RWPE1 (cell line): Measurements from ENCODE around the gene NACC2.
A peak's percentile ranks its signal among the peaks of the same experiment; 100 is the strongest.

Experiments used
- CTCF ChIA-PET: fragments of 350-600 bp; sonication (Branson Sonifier 250); formaldehyde crosslinking; extraction: SDS; loops from one replicate; lab custom pipeline; 2021; lab: Yijun Ruan, JAX
- POLR2A ChIA-PET: fragments of 400-600 bp; formaldehyde crosslinking; extraction: SDS; loops from one replicate; lab custom pipeline; 2020; ENCODE audit warnings: antibody characterized with exemption; ENCODE audit not compliant: low non-redundant PET; lab: Yijun Ruan, JAX
- DNase-seq: peaks from one replicate; pipeline ENCODE4 v3.0.0; 2012; ENCODE audit warnings: low spot score
- H3K27ac ChIP-seq: fragments of 450-650 bp; 2 replicates; pipeline ENCODE4 v1.5.1; 2017
- CTCF ChIP-seq: fragments of 450-650 bp; conservative IDR thresholded peaks from 2 replicates; pipeline ENCODE4 v1.5.1; 2017; ENCODE audit warnings: low read depth, mild to moderate bottlenecking

The NACC2 gene

GRCh38 chr9:136098844-136099243 is 3.8 kb upstream of the NACC2 start:
- CTCF ChIA-PET, result interaction anchor here (1.2 kb wide), 1 partner anchor 9 kb away, joined by 6 read pairs; no protein-coding TSS in a partner anchor
- H3K27ac ChIP-seq, result peak overlapping the region; percentile 7; the same call in 1 of the 2 replicates
- no peak for TF ChIP-seq CTCF
- no peak for DNase-seq
- POLR2A ChIA-PET, result interaction anchor here (0.8 kb wide), 1 partner anchor 18 kb away, joined by 3 read pairs; no protein-coding TSS in a partner anchor

GRCh38 chr9:136098210-136098609 is 3.1 kb upstream of the NACC2 start:
- ChIA-PET CTCF (interaction anchor here (0.6 to 1.2 kb wide), 2 partner anchors 8 to 24 kb away, joined by 3 to 6 read pairs; no protein-coding TSS in a partner anchor), POLR2A (interaction anchor here (0.8 kb wide), 1 partner anchor 18 kb away, joined by 3 read pairs; no protein-coding TSS in a partner anchor)
- H3K27ac ChIP-seq, result no peak overlapping the region
- no peak for TF ChIP-seq CTCF
- no peak for DNase-seq

- H3K27ac ChIP-seq, result peak overlapping the region; percentile 87
- POLR2A ChIA-PET, result interaction anchor here (1.4 kb wide), 2 partner anchors 12 to 21 kb away, joined by 4 to 9 read pairs; partner anchors contain the start of gene TMEM250
These were observed 1.5 kb upstream of the NACC2 start for GRCh38 chr9:136096505-136097001.

GRCh38 chr9:136093995-136094881 is 851 bp downstream of the NACC2 start:
- POLR2A ChIA-PET, result interaction anchor here (1.7 kb wide), 1 partner anchor 13 kb away, joined by 6 read pairs; no protein-coding TSS in a partner anchor
- peak; percentile 81 for DNase-seq
- CTCF ChIA-PET, result interaction anchor here (0.5 to 1.6 kb wide), 6 partner anchors 11 to 1312 kb away, joined by 3 to 7 read pairs (median 3); no protein-coding TSS in a partner anchor
- no peak for TF ChIP-seq CTCF
- H3K27ac ChIP-seq, result peak overlapping the region; percentile 87

More at GRCh38 chr9:136096505-136097001, 1.5 kb upstream of the NACC2 start:
- DNase-seq, result no peak
- no peak for TF ChIP-seq CTCF
- CTCF ChIA-PET, result interaction anchor here (0.6 to 1.9 kb wide), 7 partner anchors 12 to 1273 kb away, joined by 3 to 7 read pairs (median 6); no protein-coding TSS in a partner anchor

- ChIA-PET POLR2A (interaction anchor here (1.7 kb wide), 1 partner anchor 13 kb away, joined by 6 read pairs; no protein-coding TSS in a partner anchor), CTCF (interaction anchor here (0.6 to 1.6 kb wide), 4 partner anchors 10 to 28 kb away, joined by 3 to 7 read pairs (median 3); no protein-coding TSS in a partner anchor)
- no peak for TF ChIP-seq CTCF
- peak overlapping the region; percentile 87 for H3K27ac ChIP-seq
- DNase-seq, result no peak
These were observed 1.6 kb downstream of the NACC2 start for GRCh38 chr9:136093346-136093986.
